Stimulated activated CD4-positive, alpha-beta T cell treated with anti-CD3 and anti-CD28 coated beads, Interleukin-2, amount 100 ng/mL, for 48 hours (primary cell): ENCODE results near the gene CACNA1S.
A peak's percentile ranks its signal among the peaks of the same experiment; 100 is the strongest.

ENCODE experiments used
- DNase-seq, 2 donors: peaks; one replicate each; pipeline ENCODE4 v3.0.0-alpha.2; 2020

Gene CACNA1S

GRCh38 chr1:201059871-201060555 lies 52.2 kb downstream of the CACNA1S start:
- DNase-seq, result no peak

GRCh38 chr1:201059401-201059800 lies 52.8 kb downstream of the CACNA1S start:
- no peak for DNase-seq

DNA sequence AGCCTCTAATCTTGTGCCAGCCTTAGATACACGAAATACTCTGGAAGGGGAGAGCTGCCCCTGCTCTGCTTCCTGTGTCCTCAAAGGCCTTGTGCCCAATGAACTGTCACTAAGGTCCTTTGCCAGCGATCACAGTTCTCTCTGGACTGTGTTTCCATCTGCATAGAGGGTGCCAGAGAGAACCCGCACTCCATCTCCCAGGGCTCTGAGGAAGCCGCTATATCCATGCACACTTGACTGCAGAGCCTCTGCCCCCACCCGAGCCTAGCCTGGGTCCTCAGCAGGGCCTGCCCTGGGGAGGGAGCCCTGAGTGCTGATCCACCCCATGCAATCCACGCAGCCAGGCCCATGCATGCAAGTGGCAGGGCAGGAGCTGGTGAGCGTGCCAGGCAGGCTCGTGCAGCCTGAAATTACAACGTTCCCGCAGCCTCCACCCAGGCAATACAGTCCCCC lies 58.1 kb downstream of the CACNA1S start:
- DNase-seq, result no peak

- no peak for DNase-seq
Observed at GRCh38 chr1:201053155-201053860, 58.9 kb downstream of the CACNA1S start.

- no peak for DNase-seq
Observed at GRCh38 chr1:201051399-201051798, 60.8 kb downstream of the CACNA1S start.

- no peak for DNase-seq
Observed at GRCh38 chr1:201050515-201051277, 61.5 kb downstream of the CACNA1S start.

GRCh38 chr1:201049248-201049831 lies 62.9 kb downstream of the CACNA1S start:
- no peak for DNase-seq

- no peak for DNase-seq
Observed at GRCh38 chr1:201048521-201048920, 63.7 kb downstream of the CACNA1S start.

- DNase-seq, result no peak
Observed at GRCh38 chr1:201044119-201044518, 68.1 kb downstream of the CACNA1S start.

GRCh38 chr1:201042779-201043461 lies 69.3 kb downstream of the CACNA1S start:
- DNase-seq, result peak; percentile 58 to 59

GRCh38 chr1:201041011-201041410 lies 71.2 kb downstream of the CACNA1S start:
- DNase-seq, result no peak

DNA sequence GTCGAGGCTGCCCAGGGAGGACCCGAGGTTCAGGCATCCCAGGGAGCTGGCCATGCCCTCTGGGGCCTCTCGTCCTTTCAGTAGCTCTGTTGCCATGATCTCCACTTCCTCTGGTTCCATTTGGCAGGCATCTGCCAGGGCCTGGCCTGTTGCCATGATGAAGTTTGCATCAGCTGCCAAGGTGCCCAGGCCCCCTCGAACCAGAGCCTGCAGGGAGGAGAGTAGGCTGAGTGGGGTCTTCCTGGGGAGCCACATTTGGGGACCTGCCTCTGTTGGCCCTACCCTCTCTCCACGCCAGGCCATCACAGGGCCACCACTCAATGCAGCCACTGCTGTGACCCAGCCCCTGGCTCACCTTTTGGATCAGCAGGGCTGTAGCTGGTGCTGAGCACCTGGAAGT lies 72.3 kb downstream of the CACNA1S start:
- DNase-seq, result no peak

- DNase-seq, result no peak
Observed at GRCh38 chr1:201039418-201039817, 72.8 kb downstream of the CACNA1S start.

GRCh38 chr1:201038186-201038876 lies 73.9 kb downstream of the CACNA1S start:
- no peak for DNase-seq

DNA sequence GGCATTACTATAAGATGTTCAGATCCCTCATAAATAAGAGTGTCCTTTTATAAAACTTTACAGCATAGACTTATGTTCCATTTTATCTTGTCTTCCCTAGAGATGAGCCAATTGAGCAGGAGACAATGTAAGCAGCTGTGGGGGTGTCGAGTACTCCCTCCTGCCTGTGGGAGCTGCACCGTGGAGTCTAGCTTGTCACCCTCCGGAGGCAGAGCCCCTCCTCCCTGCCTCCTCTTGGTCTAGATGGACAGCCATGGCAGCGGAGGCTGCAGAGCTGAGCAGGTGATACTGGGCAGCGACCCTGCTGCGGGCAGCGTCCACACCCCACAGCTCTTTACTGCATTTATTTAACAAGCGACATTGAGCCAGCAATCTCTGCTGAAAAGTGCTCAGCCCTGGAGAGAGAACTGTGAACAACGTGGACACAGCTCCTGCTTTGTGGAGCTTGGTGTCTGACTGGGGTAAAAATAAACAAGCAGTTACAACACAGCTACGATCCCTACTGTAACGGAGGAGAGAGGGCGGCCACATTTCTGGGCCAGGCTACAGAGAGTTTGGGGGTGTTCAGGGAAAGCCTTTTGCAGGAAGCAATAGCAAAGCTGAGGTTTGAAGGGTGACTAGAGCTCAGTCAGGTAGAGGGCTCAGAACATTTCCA lies 75.9 kb downstream of the CACNA1S start:
- DNase-seq, result no peak

DNA sequence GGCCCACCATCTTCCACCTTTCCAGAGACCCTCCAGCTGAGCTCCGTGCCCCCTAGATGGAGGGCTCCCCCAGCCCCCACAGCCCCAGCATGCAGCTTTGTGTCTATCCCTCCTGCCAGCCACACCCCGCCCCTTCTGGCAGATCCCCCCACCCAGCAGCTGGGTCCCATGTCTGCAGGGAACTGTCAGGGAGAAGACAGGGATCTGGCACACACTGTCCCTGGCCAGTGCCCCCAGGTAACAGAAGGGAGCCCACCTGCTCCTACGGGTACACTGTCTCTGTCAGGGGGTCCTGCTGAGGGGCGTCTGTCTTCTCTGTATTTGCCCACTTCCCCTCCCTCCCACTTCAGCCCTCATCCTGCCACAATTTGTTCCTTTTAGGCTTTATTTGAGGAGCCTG lies 77.6 kb downstream of the CACNA1S start:
- DNase-seq, result no peak

DNA sequence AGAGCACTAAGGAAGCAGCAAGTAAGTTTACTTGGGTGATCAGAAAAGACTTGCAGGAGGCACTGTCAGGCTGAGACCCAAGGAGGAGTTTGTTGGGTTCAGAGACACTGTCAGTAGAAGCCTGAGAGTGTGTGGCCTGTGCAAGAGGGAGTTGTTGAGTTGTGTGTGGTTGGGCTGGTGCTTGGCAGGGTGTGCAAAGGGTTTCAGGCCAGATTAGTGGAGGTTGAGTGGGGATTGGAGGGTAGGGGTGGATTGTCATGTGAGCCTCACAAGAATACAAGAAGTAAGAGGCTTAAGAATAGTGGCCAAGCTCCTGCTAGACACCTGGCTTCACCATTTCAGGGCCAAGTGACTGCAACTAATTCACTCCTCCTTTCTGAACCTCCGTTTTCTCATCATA lies 79.8 kb downstream of the CACNA1S start:
- no peak for DNase-seq

DNA sequence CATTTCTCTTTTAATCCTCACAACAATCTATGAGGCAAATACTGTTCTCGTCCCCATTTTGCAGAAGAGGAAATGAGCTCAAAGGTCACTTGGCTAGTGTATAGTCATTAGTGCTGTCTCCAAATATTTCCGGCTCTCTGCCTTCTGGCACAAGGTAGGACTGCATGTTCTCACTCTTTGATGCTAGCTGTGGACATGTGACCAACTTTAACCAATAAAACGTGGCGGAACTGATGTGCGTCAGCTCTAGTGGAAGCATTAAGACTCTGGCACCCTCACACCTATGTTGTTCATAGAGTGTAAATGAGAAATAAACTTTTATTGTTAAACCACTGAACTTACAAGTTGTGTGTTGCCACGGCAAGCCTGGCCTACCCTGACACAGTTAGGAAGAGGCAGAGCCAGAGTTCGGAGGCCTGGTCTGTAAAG lies 83.8 kb downstream of the CACNA1S start:
- no peak for DNase-seq

- DNase-seq, result no peak
Observed at GRCh38 chr1:201026836-201027235, 85.4 kb downstream of the CACNA1S start.

- no peak for DNase-seq
Observed at GRCh38 chr1:201026234-201026633, 86.0 kb downstream of the CACNA1S start.

- DNase-seq, result no peak
Observed at GRCh38 chr1:201025571-201026002, 86.6 kb downstream of the CACNA1S start.

DNA sequence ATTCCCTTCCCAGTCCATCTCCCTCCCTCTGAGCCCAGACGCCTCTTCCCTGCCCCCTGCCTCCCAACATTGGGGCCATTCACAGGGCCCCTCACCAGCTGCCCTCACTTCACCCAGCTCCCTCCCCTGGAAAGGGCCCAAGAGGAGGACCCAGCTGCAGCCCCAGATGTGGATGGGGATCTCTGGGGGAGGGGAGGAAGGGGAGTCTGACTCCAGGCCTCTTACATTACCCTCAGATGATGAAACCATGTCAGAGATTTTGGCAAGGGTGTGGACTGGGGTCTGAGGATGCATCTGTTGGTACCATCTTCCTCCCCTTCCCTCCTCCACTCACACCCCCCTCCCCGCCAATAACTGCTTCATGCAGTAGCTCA lies 87.6 kb downstream of the CACNA1S start:
- no peak for DNase-seq
